Myometrial cell (primary cell): ENCODE measurements around the gene RGS9. TPM values are rescaled to one million over a fixed set of nuclear protein-coding genes. Genes with fewer than 3 reads are reported as not detected.

Experiments used
- total RNA-seq: library from RNA; depleted of rRNA; stranded (reverse); fragments of >200 nt; gene quantifications from 2 replicates; pipeline ENCODE4 v1.2.3, GENCODE V29; 2015

Gene RGS9
- 2.7 and 3.5 TPM in 2 replicates for total RNA-seq

DNA sequence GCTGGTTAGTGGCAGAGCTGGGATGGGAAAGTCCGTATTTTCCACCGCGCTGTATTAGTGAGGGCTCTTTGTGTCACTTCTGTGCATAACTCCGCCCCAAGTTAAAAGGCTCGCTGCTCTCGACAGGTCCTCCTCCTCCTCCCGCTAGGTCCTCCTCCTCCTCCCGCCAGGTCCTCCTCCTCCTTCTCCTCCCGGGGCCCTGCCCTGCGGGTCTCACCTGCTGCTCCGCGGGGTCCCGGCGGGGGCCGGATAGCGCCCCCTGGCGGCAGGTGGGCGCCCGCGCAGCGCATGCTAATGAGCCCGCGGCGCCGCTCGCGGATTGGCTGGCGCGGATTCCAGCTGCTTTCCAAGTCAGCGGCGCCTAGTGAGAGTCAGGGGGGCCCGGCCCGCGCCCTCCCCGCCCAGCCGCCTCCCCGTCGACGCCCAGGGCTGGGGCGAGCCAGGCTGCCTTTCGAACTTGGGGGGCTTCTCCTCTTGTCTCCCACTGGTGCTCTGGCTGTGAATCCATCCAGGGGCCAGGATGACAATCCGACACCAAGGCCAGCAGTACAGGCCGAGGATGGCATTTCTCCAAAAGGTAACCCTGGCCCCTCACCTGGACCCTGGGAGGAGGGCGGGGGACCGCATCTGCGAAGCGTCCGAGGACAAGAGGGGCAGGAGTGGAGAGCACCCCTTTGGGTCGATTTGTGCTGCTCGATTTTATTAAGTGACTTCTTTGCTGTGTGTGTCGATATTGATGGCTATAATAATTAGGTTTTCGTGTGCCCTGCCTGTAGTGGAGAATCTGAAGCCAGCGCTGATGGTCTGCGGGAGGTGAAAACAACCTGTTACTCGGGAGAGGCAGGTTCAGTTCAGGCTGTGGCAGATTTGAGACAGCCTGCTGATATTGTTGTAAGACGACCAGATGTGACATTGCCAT, at the start of gene RGS9:
TSS of gene RGS9 (plus strand) at position 350 of the 919 bp plus-strand sequence. CDS start at position 521, 171 bp downstream.

Other genes starting within 250 kb of the RGS9 start
- gene LRRC37A3, start 217.9 kb upstream of the RGS9 start, total RNA-seq = 1.9 and 2.9 TPM in 2 replicates
- gene GNA13, start 80.6 kb upstream of the RGS9 start, total RNA-seq = 27.7 and 34.9 TPM in 2 replicates